Measurements from ENCODE around the gene FFAR4. TPM values are rescaled to one million over a fixed set of nuclear protein-coding genes. Genes with fewer than 3 reads are reported as not detected.

The FFAR4 gene
- total RNA-seq, 5 donors from 2014 or later (not counting 1 experiment from before 2014, with no cell fraction given): not detected

- POLR2A ChIA-PET: no interaction called here
- Mint-ChIP-seq H3K36me3 (no peaks in the 10 kb centered on the region), H3K4me1 (peaks cover 0 to 2% (median 0%) of the 10 kb centered on the region in 3 donors), H3K27me3 (peaks cover 6% of the 10 kb centered on the region in 2 donors), H3K4me3 (no peak overlapping the region), H3K27ac (no peak overlapping the region), H3K9me3 (no peaks in the 10 kb centered on the region)
- DNase-seq (no peak), ATAC-seq (replicated peaks in 1 of 4) (no peak)
- Histone ChIP-seq H3K36me3 (ENCODE audit: control insufficient read depth in 2 of 2, extremely low read depth in 1 of 2, insufficient read depth in 1 of 2, low read length in 1 of 2) (no peaks in the 10 kb centered on the region), H3K27me3 (replicated peaks in 1 of 2; ENCODE audit: control insufficient read depth in 2 of 2, extremely low read depth in 1 of 2, insufficient read depth in 2 of 2, low read length in 1 of 2) (peaks cover 0 to 4% of the 10 kb centered on the region in 2 experiments), H3K4me3 (ENCODE audit: control insufficient read depth in 1 of 2, extremely low read depth in 1 of 2, low read length in 1 of 2) (no peak overlapping the region), H3K9me3 (no peaks in the 10 kb centered on the region), H3K27ac (ENCODE audit: low read length) (no peak overlapping the region), H3K4me1 (ENCODE audit: control insufficient read depth in 1 of 2, extremely low read depth in 1 of 2, insufficient read depth in 2 of 2, low read length in 2 of 2) (no peaks in the 10 kb centered on the region)
- 56% methylated on average over 3 of the region's 3 CpGs for WGBS (ENCODE audit: insufficient coverage)
- CTCF ChIA-PET: no interaction called here
Measured at GRCh38 chr10:93613126-93613525, 46.7 kb downstream of the FFAR4 start.

- 100% methylated on average over 1 of the region's 7 CpGs for WGBS (ENCODE audit: insufficient coverage)
- no peak overlapping the region for H3K27ac Mint-ChIP-seq
- ATAC-seq (replicated peaks in 1 of 4) (no peak), DNase-seq (no peak)
- Histone ChIP-seq H3K4me3 (ENCODE audit: control insufficient read depth in 1 of 2, extremely low read depth in 1 of 2, low read length in 1 of 2) (no peak overlapping the region), H3K36me3 (ENCODE audit: control insufficient read depth in 2 of 2, extremely low read depth in 1 of 2, insufficient read depth in 1 of 2, low read length in 1 of 2) (no peaks in the 10 kb centered on the region), H3K4me1 (ENCODE audit: control insufficient read depth in 1 of 2, extremely low read depth in 1 of 2, insufficient read depth in 2 of 2, low read length in 2 of 2) (no peaks in the 10 kb centered on the region), H3K9me3 (no peaks in the 10 kb centered on the region), H3K27ac (ENCODE audit: low read length) (no peak overlapping the region), H3K27me3 (replicated peaks in 1 of 2; ENCODE audit: control insufficient read depth in 2 of 2, extremely low read depth in 1 of 2, insufficient read depth in 2 of 2, low read length in 1 of 2) (peaks cover 0 to 4% of the 10 kb centered on the region in 2 experiments)
- H3K4me1 Mint-ChIP-seq: peaks cover 0 to 2% (median 0%) of the 10 kb centered on the region in 3 donors
- H3K9me3 Mint-ChIP-seq: no peaks in the 10 kb centered on the region
- ChIA-PET CTCF (interaction anchor here in 1 of 2 donors (0.5 kb wide), 1 partner anchor 194 kb away, joined by 3 read pairs; no protein-coding TSS in a partner anchor), POLR2A (no interaction called here)
- H3K27me3 Mint-ChIP-seq: peaks cover 1 to 6% of the 10 kb centered on the region in 2 donors
- no peak overlapping the region for H3K4me3 Mint-ChIP-seq
- no peaks in the 10 kb centered on the region for H3K36me3 Mint-ChIP-seq
Measured at GRCh38 chr10:93614101-93614825, 47.8 kb downstream of the FFAR4 start.

GRCh38 chr10:93615576-93616235 is 49.2 kb downstream of the FFAR4 start:
- Mint-ChIP-seq H3K4me1 (peaks cover 0 to 2% (median 0%) of the 10 kb centered on the region in 3 donors), H3K9me3 (no peaks in the 10 kb centered on the region), H3K4me3 (no peak overlapping the region), H3K27ac (no peak overlapping the region), H3K36me3 (no peaks in the 10 kb centered on the region), H3K27me3 (peaks cover 1 to 6% of the 10 kb centered on the region in 2 donors)
- no peak overlapping the region for H3K27ac ChIP-seq (ENCODE audit: low read length)
- no peaks in the 10 kb centered on the region for H3K9me3 ChIP-seq
- ChIA-PET POLR2A (interaction anchor here in 1 of 2 donors (0.7 kb wide), 1 partner anchor 12 kb away, joined by 6 read pairs; no protein-coding TSS in a partner anchor), CTCF (interaction anchor here in 1 of 2 donors (0.6 kb wide), 1 partner anchor 1706 kb away, joined by 4 read pairs; no protein-coding TSS in a partner anchor)
- ATAC-seq (replicated peaks in 1 of 4) (no peak), DNase-seq (no peak)
- WGBS (ENCODE audit: insufficient coverage): 80% methylated on average over 1 of the region's 9 CpGs
- peaks cover 0 to 4% of the 10 kb centered on the region in 2 experiments for H3K27me3 ChIP-seq (replicated peaks in 1 of 2; ENCODE audit: control insufficient read depth in 2 of 2, extremely low read depth in 1 of 2, insufficient read depth in 2 of 2, low read length in 1 of 2)
- no peaks in the 10 kb centered on the region for H3K36me3 ChIP-seq (ENCODE audit: control insufficient read depth in 2 of 2, extremely low read depth in 1 of 2, insufficient read depth in 1 of 2, low read length in 1 of 2)
- H3K4me1 ChIP-seq (ENCODE audit: control insufficient read depth in 1 of 2, extremely low read depth in 1 of 2, insufficient read depth in 2 of 2, low read length in 2 of 2): no peaks in the 10 kb centered on the region
- H3K4me3 ChIP-seq (ENCODE audit: control insufficient read depth in 1 of 2, extremely low read depth in 1 of 2, low read length in 1 of 2): no peak overlapping the region

- H3K9me3 ChIP-seq: no peaks in the 10 kb centered on the region
- no peaks in the 10 kb centered on the region for H3K36me3 ChIP-seq (ENCODE audit: control insufficient read depth in 2 of 2, extremely low read depth in 1 of 2, insufficient read depth in 1 of 2, low read length in 1 of 2)
- H3K4me1 ChIP-seq (ENCODE audit: control insufficient read depth in 1 of 2, extremely low read depth in 1 of 2, insufficient read depth in 2 of 2, low read length in 2 of 2): no peaks in the 10 kb centered on the region
- H3K4me3 ChIP-seq (ENCODE audit: control insufficient read depth in 1 of 2, extremely low read depth in 1 of 2, low read length in 1 of 2): no peak overlapping the region
- Mint-ChIP-seq H3K4me1 (peaks cover 0 to 2% (median 0%) of the 10 kb centered on the region in 3 donors), H3K4me3 (no peak overlapping the region), H3K36me3 (no peaks in the 10 kb centered on the region), H3K9me3 (no peaks in the 10 kb centered on the region), H3K27me3 (peaks cover 7 to 12% of the 10 kb centered on the region in 2 donors), H3K27ac (no peak overlapping the region)
- peaks cover 0 to 2% of the 10 kb centered on the region in 2 experiments for H3K27me3 ChIP-seq (replicated peaks in 1 of 2; ENCODE audit: control insufficient read depth in 2 of 2, extremely low read depth in 1 of 2, insufficient read depth in 2 of 2, low read length in 1 of 2)
- DNase-seq (no peak), ATAC-seq (replicated peaks in 1 of 4) (no peak)
- POLR2A ChIA-PET: interaction anchor here in 1 of 2 donors (0.5 kb wide), 1 partner anchor 348 kb away, joined by 5 read pairs; no protein-coding TSS in a partner anchor
- CTCF ChIA-PET: no interaction called here
- 48% methylated on average over 3 of the region's 7 CpGs for WGBS (ENCODE audit: insufficient coverage)
- no peak overlapping the region for H3K27ac ChIP-seq (ENCODE audit: low read length)
Measured at GRCh38 chr10:93620925-93621324, 54.5 kb downstream of the FFAR4 start.

- DNase-seq (no peak), ATAC-seq (replicated peaks in 1 of 4) (no peak)
- Histone ChIP-seq H3K27me3 (replicated peaks in 1 of 2; ENCODE audit: control insufficient read depth in 2 of 2, extremely low read depth in 1 of 2, insufficient read depth in 2 of 2, low read length in 1 of 2) (peaks cover 0 to 2% of the 10 kb centered on the region in 2 experiments), H3K9me3 (no peaks in the 10 kb centered on the region), H3K36me3 (ENCODE audit: control insufficient read depth in 2 of 2, extremely low read depth in 1 of 2, insufficient read depth in 1 of 2, low read length in 1 of 2) (no peaks in the 10 kb centered on the region), H3K27ac (ENCODE audit: low read length) (no peak overlapping the region), H3K4me3 (ENCODE audit: control insufficient read depth in 1 of 2, extremely low read depth in 1 of 2, low read length in 1 of 2) (no peak overlapping the region), H3K4me1 (ENCODE audit: control insufficient read depth in 1 of 2, extremely low read depth in 1 of 2, insufficient read depth in 2 of 2, low read length in 2 of 2) (no peaks in the 10 kb centered on the region)
- H3K9me3 Mint-ChIP-seq: no peaks in the 10 kb centered on the region
- CTCF ChIA-PET: no interaction called here
- peaks cover 7 to 10% of the 10 kb centered on the region in 2 donors for H3K27me3 Mint-ChIP-seq
- 75% methylated on average over 1 of the region's 1 CpG for WGBS (ENCODE audit: insufficient coverage)
- H3K27ac Mint-ChIP-seq: no peak overlapping the region
- H3K36me3 Mint-ChIP-seq: no peaks in the 10 kb centered on the region
- POLR2A ChIA-PET: no interaction called here
- no peaks in the 10 kb centered on the region for H3K4me1 Mint-ChIP-seq
- H3K4me3 Mint-ChIP-seq: no peak overlapping the region
Measured at GRCh38 chr10:93622942-93623341, 56.5 kb downstream of the FFAR4 start.

- WGBS (ENCODE audit: insufficient coverage): no CpG with 5 or more reads among the region's 4 CpGs
- POLR2A ChIA-PET: no interaction called here
- H3K36me3 Mint-ChIP-seq: no peaks in the 10 kb centered on the region
Measured at GRCh38 chr10:93628858-93629257, 62.4 kb downstream of the FFAR4 start.

More at GRCh38 chr10:93628858-93629257, 62.4 kb downstream of the FFAR4 start:
- H3K27me3 Mint-ChIP-seq: peaks cover 19 to 24% of the 10 kb centered on the region in 2 donors
- no peak overlapping the region for H3K27ac ChIP-seq (ENCODE audit: low read length)
- CTCF ChIA-PET: interaction anchor here in 1 of 2 donors (0.6 kb wide), 1 partner anchor 1300 kb away, joined by 4 read pairs; no protein-coding TSS in a partner anchor
- H3K9me3 ChIP-seq: no peaks in the 10 kb centered on the region
- H3K4me3 ChIP-seq (ENCODE audit: control insufficient read depth in 1 of 2, extremely low read depth in 1 of 2, low read length in 1 of 2): no peak overlapping the region
- no peaks in the 10 kb centered on the region for H3K4me1 Mint-ChIP-seq
- no peak for ATAC-seq (replicated peaks in 1 of 4)
- peaks cover 0 to 17% of the 10 kb centered on the region in 2 experiments for H3K27me3 ChIP-seq (replicated peaks in 1 of 2; ENCODE audit: control insufficient read depth in 2 of 2, extremely low read depth in 1 of 2, insufficient read depth in 2 of 2, low read length in 1 of 2)
- no peaks in the 10 kb centered on the region for H3K9me3 Mint-ChIP-seq
- no peaks in the 10 kb centered on the region for H3K36me3 ChIP-seq (ENCODE audit: control insufficient read depth in 2 of 2, extremely low read depth in 1 of 2, insufficient read depth in 1 of 2, low read length in 1 of 2)
- no peak overlapping the region for H3K27ac Mint-ChIP-seq
- no peak for DNase-seq
- no peaks in the 10 kb centered on the region for H3K4me1 ChIP-seq (ENCODE audit: control insufficient read depth in 1 of 2, extremely low read depth in 1 of 2, insufficient read depth in 2 of 2, low read length in 2 of 2)
- H3K4me3 Mint-ChIP-seq: no peak overlapping the region
